Superior temporal gyrus (tissue), 1 donor: ENCODE measurements around the gene TMEM184B.
"Not testable (repeated sequence)": the region's sequence is repeated elsewhere in the genome, so short reads cannot be mapped to it uniquely, and the experiment has no call there.

Experiments
- DNase-seq: peaks from one replicate; pipeline ENCODE4 v3.0.0-alpha.2; 2016; ENCODE audit errors: extremely low spot score

TMEM184B gene

DNA sequence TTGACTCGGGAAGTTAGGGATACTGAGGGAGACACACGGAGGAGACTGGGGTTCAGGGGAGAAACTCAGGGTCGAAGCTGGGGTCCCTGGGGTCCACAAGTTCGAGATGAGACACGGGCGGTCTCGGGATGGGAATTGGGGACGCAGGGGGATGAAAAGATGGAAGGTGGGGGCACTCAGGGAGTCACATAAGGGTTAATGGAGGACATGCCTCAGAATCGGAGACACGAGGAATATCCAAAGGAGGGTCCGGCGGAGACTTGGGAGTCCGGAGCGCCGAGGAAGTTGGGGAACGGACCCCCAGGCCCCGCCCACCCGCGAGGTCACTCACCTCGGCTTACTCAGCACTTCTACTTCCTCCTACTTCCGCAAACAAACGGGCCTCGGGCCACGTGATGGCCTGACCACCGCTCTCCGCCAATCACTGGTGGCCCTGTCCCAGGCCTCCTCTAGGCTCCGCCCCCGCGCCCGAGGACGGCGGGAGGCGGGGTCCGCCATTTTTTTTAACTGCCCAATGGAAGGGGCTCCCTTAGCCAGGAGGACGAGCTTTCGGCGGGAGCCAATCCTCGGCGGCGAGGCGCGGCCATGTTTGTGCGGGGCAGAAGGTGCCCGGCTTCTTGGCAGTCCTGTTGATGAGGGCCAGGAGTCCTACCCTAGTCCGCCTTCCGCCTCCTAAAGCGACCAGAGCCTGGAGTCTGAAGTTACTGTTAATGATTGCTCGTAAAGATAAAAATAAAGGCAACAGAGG is 91.2 kb downstream of the TMEM184B start, which contains the start of gene PLA2G6:
TSS of gene PLA2G6 (minus strand) at position 378 of the 748 bp plus-strand sequence. CDS start 12,404 bp downstream, outside the sequence.
- DNase-seq: peak; percentile 99

DNA sequence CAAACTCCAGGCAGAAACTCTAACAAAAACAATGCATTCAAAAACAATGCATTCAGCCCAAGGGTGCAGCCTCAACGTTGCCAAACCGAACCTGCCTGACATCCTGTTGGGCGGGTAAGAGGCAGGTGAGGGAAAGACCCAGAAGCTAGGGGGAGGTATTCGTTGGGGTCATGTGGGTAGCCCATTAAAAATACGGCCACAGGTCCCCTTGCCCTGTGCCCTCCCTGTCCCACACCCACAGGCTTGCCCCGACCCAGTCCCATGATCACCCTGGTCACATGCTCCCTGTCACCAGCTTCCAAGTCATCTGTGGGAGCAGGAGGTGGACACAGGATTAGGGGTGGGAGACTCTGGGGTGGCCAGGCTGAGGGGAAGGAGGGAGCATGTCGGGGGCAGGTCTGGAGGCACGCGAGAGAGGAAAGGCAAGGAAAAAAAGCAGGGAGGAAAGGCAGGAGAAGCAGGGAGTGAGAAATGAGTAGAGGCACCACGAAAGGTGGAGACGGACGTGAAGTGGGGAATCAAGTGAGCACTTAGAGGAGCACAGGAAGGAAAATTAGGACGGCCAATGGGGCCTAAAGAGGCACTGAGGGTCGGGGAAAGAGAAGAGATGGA is 91.9 kb downstream of the TMEM184B start:
- peak; percentile 68 for DNase-seq

DNA sequence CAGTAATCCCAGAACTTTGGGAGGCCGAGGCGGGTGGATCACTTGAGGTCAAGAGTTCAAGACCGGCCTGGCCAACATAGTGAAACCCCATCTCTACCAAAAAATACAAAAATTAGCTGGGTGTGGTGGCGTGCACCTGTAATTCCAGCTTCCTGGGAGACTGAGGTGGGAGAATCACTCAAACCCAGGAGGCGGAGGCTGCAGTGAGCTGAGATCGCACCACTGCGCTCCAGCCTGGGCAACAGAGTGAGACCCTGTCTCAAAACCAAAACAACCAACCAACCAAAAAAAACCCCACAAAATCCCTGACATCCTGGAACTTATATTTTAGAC is 94.2 kb downstream of the TMEM184B start:
- not testable (repeated sequence) for DNase-seq

DNA sequence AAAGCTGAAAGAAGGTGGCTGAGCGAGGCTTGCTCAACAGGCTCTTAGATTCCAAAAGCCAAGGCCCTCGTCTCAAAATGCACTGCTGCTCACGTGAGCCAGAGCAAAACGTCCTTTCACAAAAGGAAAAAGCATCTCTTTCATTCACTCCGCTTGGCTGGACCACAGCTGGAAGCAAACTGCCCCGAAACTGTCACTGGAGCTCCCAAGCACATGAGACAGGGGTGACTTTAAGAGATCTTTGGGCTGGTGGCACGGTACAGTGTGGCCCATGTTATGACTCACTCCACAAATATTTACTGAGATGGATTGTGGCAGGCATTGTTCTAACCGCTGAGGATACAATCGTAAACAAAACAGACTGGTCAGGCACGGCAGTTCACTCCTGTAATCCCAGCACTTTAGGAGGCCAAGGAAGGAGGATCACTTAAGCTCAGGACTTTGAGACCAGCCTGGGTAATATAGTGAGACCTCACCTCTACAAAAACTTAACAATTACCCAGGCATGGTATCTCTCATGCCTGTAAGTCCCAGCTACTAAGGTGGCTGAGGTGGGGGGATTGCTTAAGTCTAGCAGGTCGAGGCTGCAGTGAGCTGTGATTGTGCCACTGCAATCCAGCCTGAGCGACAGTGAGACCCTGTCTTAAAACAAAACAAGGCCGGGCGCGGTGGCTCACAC is 94.7 kb downstream of the TMEM184B start:
- peak; percentile 79 for DNase-seq

DNA sequence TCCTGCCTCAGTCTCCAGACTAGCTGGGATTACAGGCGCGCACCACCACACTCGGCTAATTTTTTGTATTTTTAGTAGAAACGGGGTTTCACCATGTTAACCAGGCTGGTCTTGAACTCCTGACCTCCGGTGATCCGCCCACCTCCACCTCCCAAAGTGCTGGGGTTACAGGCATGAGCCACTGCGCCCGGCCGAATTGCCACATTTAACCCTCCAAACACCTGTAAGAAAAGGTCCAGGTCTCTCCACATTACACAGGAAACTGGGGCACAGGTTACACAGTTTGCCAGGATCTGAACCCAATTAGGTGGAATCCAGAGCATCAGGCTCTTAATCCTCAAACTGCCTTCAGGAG is 95.3 kb downstream of the TMEM184B start:
- not testable (repeated sequence) for DNase-seq

DNA sequence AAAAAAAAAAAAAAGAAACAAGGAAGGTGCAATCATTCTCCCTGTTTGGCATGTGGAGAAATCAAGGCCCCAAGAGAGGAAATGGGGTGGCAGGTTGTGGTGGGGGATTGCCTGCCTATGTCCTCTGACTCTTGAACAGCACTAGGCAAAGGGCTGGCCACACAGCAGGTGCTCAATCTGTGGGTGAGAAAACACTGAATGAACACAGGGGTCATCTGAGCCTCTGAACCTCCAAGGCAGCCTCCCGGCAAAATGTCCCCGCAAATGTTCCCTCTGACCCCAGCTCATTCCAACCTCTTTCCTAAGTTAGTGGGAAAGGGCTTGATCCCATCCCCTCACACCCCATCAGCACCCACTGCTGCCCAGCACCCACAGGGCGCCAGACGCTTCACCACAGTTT is 95.8 kb downstream of the TMEM184B start:
- no peak for DNase-seq

DNA sequence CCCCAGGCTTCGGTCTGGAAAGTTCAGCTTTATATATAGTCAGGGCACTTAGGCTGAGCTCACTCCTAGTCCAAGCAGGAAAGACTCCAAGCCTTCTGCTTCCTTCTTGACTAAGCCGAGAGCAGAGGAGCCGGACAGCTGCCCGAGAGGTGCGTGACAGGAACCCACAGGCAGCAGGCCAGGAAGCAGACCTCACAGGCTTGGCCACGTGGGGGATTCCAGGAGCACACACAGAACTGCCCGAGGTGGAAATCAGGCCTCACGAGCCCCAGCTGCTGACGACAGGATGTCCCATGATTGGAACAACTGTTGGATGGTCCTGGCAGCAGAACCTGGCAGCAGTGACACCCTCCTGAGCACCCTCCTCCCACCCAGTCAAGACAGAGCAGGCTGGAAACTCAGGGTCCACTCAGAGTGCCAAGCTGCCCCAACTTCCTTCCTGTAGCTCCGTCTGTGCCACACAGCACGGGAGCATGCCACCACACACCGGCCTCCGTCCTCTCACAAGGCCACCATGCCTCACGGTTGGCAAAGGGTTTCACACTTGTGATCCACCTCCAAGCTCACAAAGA is 96.6 kb downstream of the TMEM184B start:
- DNase-seq: no peak

DNA sequence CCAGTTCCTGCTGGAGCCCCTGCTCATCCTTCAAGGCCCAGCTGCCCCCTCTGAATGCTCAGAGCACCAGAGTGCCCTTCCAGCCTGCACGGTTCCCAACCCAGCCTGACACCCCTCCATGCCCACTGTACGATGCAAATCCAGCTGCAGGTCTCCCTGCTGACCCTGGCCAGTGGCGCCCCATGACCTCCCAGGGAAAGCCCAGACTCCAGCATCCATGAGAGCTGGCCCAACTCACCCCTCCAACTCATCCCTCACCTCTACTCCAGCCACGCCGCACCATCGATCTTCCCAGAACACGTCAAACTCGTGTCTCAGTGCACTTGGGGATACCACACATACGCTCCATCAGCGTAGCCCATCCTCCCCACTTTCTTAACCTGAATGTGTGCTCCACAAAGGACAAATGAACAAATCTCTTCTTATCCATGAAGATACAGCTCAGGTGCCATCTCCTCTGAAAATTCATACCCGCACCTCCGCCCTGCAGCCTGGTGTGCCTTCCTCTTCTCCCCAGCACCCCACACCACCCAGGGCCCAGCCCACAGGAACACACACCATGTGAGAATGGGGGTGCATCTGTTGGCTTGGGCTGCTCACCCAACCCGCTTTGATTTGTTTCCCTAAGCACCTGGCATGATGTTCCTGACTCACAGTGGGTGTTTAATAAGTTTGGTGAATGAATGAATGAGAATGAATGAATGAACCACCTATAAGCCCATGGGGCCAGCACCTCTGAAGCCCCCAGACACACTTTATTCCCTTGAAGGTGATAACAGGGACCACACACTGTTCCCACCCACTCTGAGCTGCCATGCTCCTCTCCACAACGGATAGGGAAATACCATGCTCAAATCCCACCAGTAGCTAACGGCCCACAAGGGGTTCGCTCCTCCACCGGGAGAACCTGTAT is 97.3 kb downstream of the TMEM184B start:
- DNase-seq: no peak

DNA sequence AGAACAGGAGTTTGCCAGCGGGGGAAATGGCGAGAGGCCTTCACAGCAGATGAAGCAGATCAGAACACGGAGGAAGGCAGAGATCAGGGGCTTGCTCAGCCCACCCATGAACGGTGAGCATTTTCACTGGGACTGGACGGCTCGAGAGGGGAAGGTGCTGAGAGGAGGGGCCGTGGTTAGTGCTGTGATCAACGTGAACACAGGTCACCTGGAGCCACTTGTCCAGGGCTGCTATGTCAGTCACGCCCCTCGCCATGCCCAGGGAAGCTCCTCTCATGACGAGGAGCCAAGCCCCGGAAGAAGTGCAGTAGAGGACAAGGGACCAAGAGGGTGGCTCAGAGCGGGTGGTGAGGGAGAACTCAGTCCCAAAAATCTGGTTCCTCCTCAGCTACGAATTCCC is 98.2 kb downstream of the TMEM184B start:
- no peak for DNase-seq

DNA sequence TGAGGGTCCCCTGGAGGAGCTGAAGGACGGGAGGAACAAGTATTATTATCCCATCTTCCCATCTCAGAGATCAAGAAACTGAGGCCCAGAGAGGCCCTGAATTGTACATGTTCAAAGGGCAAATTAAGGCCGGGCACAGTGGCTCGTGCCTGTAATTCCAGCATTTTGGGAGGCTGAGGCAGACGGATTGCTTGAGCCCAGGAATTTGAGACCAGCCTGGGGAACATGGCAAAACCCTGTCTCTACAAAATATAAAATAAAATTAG is 99.2 kb downstream of the TMEM184B start:
- DNase-seq: no peak

DNA sequence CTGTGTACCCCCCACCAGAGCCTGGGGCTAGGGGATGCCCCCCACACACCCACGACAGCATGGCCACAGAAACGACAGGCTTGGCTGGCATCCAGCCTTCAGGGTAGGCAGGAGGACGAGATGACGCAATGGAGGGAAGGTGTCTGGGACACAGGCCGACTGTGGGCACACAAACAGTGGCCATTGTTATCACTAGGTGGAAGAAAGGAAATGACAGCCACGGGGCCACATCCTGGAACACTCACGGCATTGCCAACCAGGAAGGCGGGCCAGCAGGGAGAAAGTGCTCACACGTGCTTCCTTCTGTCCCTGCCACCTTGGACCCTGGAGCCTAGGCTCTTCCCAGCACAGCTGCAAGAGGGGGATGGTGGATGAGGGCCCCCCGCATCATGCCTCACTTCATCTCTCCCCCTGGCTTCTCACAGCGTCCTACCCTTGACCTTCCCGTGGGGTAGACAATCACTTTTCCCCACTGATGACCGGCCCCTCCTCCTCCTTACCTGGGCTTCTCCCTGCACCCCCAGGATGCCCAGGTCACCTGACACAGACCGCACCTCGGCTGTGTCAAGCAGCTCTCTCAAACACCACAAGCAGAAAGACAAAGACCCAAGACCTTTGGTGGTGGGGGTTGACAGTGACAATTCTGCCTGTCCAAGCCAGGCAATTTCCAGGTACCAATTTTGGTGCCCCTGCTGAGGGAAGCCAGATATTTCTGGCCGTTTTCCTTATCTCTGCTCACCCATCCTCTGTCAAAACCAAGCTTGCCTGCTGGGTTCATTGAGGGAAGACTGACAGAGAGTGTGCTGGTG is 99.8 kb downstream of the TMEM184B start:
- DNase-seq: peak; percentile 67

DNA sequence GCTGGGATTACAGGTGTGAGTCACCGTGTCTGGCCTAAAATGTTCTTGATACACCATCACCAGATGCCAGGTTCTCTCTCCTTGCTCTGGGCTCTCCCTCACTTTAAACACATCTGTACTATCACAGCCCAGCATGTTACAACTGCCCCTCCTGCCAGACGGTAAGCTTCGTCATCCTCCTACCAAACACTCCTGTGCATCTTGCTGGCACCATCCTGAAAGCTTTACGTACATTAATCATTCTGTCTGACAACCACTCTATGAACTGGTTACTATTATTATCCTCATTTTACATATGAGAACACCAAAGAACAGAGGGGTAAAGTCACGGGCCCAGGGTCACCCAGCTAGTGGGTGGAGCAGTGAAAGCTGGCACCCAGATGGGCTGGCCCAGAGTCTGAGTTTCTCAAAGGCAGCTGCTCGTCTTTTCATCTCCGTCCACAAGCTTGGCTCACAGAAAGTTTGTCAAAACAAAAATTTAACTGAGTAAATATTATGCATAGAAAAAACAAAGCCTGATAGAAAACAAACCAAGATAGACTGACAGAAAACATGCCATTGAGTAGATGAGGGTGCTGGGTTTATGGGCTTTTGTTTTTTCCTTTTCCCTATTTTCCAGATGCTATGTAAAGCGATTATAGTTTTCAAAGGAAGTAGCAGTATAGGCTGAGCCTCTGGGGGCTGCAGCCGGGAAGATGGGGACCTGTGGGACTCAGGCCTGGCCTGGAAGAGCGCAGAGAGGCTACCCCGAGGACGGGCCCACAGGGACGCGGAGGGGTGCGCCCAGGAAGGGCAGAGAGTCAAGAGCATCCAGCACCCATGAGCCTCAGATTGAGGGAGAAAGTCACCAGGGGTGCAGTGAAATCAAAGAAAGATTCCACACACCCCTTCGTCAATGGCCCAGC is 100.6 kb downstream of the TMEM184B start:
- peak; percentile 35 for DNase-seq

DNA sequence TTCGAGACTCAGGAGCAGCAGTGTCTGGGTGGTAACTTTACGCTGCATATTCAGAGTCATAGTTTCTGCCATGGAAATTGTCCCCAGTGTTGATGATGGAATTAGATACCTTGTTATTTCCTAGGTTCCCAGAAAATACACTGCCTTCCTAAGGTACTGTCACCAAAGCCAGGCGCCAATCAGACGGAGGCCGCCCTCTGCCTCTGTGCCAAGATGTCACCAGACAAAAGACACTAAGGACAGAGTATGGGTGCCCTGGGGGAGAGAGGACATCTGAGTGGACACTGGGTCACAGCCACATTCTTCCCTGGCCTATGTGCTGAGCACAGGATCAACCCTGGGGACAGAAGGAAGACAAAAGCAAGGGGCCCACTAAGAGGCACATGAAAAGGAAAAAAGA is 102.3 kb downstream of the TMEM184B start:
- no peak for DNase-seq
